ENCODE results near the gene SPATA25.

GRCh38 chr20:45926731-45927070, 39.3 kb upstream of the SPATA25 start:
- TF ChIP-seq CTCF (conservative IDR thresholded peaks at IDR 0.05 in 1 of 2, IDR thresholded peaks at IDR 0.05 in 1 of 2; ENCODE audit: low read depth in 1 of 2, low read length in 2 of 2) (no peak), EZH2 (IDR thresholded peaks at IDR 0.05; ENCODE audit: low read length, missing control alignments) (no peak)
